ENCODE results near the gene CAMSAP2. TPM values are rescaled to one million over a fixed set of nuclear protein-coding genes. Genes with fewer than 3 reads are reported as not detected.

The CAMSAP2 gene
- total and polyA plus RNA-seq, 2 experiments from 2014 or later: 9.3 to 32.9 TPM

DNA sequence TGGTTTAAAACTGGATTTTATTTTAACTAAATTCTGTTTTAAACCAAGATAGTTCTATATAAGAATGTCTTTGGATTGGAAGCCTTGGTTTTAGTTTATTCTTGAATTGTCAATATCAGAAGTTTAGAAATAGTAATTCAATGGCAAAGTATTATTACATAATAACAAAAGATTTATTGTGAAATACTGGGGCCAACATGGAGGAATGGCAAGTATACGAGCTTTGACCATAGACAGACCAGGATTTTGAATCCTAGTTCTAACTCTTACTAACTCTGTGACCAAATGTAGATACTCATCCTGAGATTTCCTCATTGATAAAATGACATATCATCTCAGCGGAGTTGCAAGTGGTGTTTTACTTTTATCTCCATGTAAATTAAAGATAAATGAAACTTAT, 63.3 kb downstream of the CAMSAP2 start:
- no peak for DNase-seq (ENCODE audit: low spot score)
- Histone ChIP-seq H3K4me2 (no peak overlapping the region), H4K20me1 (ENCODE audit: insufficient read depth, poor library complexity, severe bottlenecking) (peaks cover 14% of the 10 kb centered on the region), H3K4me3 (no peak overlapping the region), H3K27me3 (no peaks in the 10 kb centered on the region), H3K27ac (no peak overlapping the region), H3K4me1 (ENCODE audit: insufficient read depth) (no peaks in the 10 kb centered on the region), H3K79me2 (peaks cover 65% of the 10 kb centered on the region), H3K9me2 (replicated peaks; ENCODE audit: insufficient read depth) (no peaks in the 10 kb centered on the region), H2AFZ (no peak overlapping the region), H3K36me3 (replicated peaks; ENCODE audit: insufficient read depth, low read depth) (no peaks in the 10 kb centered on the region), H3K9me3 (ENCODE audit: low read depth) (no peaks in the 10 kb centered on the region)
- WGBS (ENCODE audit: low lambda C conversion rate, missing lambda C conversion rate): 89% methylated on average over 2 of the region's 2 CpGs
- no peak for TF ChIP-seq EZH2 (IDR thresholded peaks at IDR 0.05; ENCODE audit: borderline replicate concordance)
- TF ChIP-seq EZH2phosphoT487 (IDR thresholded peaks at IDR 0.05; ENCODE audit: low read depth, severe bottlenecking, unreplicated experiment): no peak
- no peak for TF ChIP-seq CTCF (IDR thresholded peaks at IDR 0.05; ENCODE audit: poor library complexity)

- Histone ChIP-seq H3K79me2 (peaks cover 65% of the 10 kb centered on the region), H3K36me3 (replicated peaks; ENCODE audit: insufficient read depth, low read depth) (no peaks in the 10 kb centered on the region), H4K20me1 (ENCODE audit: insufficient read depth, poor library complexity, severe bottlenecking) (peaks cover 14% of the 10 kb centered on the region), H3K4me2 (no peak overlapping the region), H3K9me2 (replicated peaks; ENCODE audit: insufficient read depth) (no peaks in the 10 kb centered on the region), H3K4me1 (ENCODE audit: insufficient read depth) (no peaks in the 10 kb centered on the region), H3K27ac (no peak overlapping the region), H3K27me3 (no peaks in the 10 kb centered on the region), H3K9me3 (ENCODE audit: low read depth) (no peaks in the 10 kb centered on the region), H2AFZ (no peak overlapping the region), H3K4me3 (no peak overlapping the region)
- no peak for TF ChIP-seq EZH2phosphoT487 (IDR thresholded peaks at IDR 0.05; ENCODE audit: low read depth, severe bottlenecking, unreplicated experiment)
- TF ChIP-seq CTCF (IDR thresholded peaks at IDR 0.05; ENCODE audit: poor library complexity): peak; percentile 95
- 49% methylated on average over 2 of the region's 2 CpGs for WGBS (ENCODE audit: low lambda C conversion rate, missing lambda C conversion rate)
- DNase-seq (ENCODE audit: low spot score): peak; percentile 90
Measured at GRCh38 chr1:200802865-200803512, 64.3 kb downstream of the CAMSAP2 start.

- Histone ChIP-seq H3K79me2 (peaks cover 47% of the 10 kb centered on the region), H4K20me1 (ENCODE audit: insufficient read depth, poor library complexity, severe bottlenecking) (peaks cover 14% of the 10 kb centered on the region), H3K4me2 (no peak overlapping the region), H2AFZ (no peak overlapping the region), H3K36me3 (replicated peaks; ENCODE audit: insufficient read depth, low read depth) (no peaks in the 10 kb centered on the region), H3K27me3 (no peaks in the 10 kb centered on the region), H3K9me2 (replicated peaks; ENCODE audit: insufficient read depth) (no peaks in the 10 kb centered on the region), H3K9me3 (ENCODE audit: low read depth) (no peaks in the 10 kb centered on the region), H3K4me3 (no peak overlapping the region), H3K27ac (no peak overlapping the region), H3K4me1 (ENCODE audit: insufficient read depth) (no peaks in the 10 kb centered on the region)
- no peak for DNase-seq (ENCODE audit: low spot score)
- TF ChIP-seq EZH2 (IDR thresholded peaks at IDR 0.05; ENCODE audit: borderline replicate concordance): no peak
- TF ChIP-seq CTCF (IDR thresholded peaks at IDR 0.05; ENCODE audit: poor library complexity): no peak
- TF ChIP-seq EZH2phosphoT487 (IDR thresholded peaks at IDR 0.05; ENCODE audit: low read depth, severe bottlenecking, unreplicated experiment): no peak
- 90% methylated on average over 3 of the region's 3 CpGs for WGBS (ENCODE audit: low lambda C conversion rate, missing lambda C conversion rate)
Measured at GRCh38 chr1:200805719-200806118, 67.0 kb downstream of the CAMSAP2 start.
